Fibroblast of skin of abdomen (primary cell): Measurements from ENCODE around the gene AP2B1.
"Not testable (repeated sequence)": the region's sequence is repeated elsewhere in the genome, so short reads cannot be mapped to it uniquely, and the experiment has no call there.

Experiments used
- DNase-seq: peaks from one replicate; pipeline ENCODE4 v3.0.0-alpha.2; 2013

Gene AP2B1

DNA sequence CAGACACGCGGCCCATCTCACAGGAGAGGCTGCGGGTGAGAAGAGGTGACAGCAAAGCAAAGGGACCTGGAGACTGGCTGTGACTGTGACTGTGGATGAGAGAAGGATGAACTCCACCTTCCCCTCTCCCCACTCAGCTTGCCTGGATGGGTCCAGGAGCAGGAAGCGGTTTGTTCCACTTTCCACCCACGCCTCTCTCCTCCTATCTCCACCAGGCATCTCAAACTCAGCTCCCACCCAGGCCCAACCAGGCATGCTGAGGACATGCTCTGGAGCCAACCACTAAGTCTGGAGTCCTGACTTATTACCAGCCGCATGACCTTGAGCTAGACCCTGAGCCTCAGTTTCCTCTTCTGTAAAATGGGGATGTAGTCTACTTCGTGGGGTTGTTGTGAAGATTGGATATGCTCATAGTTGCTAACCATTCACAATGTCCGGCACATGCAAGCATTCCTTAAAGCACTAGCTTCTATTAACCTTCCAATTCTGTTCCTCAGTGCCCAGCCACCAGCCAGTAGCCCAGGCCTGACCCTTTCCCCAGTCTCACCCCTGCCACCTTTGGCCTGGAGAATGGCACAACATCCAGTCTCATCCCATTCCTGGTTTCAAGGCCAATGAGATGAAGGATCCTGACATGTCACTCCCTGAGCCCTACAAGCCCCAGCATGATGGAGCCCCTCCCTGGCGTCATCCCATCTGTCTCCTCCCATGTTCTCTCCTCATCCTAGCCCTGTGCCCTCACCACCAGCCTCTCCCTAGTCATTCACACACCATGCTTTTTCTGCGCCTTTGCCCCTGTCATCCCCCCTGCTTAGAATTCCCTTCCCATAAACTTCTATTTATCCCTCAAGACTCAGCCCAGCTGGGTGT lies 163.6 kb downstream of the AP2B1 start:
- DNase-seq = no peak

DNA sequence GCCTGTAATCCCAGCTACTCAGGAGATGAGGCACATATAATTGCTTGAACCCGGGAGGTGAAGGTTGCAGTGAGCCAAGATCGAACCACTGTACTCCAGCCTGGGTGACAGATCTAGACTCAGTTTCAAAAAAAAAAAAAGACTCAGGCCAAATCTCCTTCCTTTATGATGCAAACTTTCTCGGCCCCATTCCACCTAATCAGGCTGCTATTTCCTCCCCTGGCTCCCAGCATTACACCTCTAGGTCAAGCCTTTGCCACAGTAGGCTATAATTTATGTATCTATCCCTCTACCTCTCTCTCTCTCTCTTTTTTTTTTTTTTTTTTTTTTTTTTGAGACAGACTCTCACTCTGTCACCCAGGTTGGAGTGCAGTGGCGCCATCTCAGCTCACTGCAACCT lies 164.4 kb downstream of the AP2B1 start:
- DNase-seq = not testable (repeated sequence)

DNA sequence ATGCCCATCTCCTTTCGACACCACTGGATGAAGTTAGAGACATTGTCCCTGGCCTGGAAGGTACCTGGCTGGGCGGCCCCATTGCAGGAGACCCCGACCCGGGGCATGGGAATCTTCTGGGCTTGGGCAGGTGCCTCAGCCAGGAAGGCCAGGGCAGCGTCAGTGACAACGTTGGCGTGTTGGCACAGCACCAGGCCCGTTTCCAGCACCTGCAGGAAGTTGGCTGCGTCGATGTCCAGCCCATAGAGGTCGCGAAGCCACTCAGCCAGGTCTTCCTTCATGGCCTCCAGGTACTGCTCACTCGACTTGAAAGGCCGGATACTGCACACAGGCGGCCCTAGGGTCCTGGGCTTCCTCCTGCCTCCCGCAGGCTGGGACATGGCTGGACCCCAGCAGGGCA lies 165.3 kb downstream of the AP2B1 start:
- no peak for DNase-seq

GRCh38 chr17:35752945-35753764 lies 166.0 kb downstream of the AP2B1 start, which contains the start of gene GAS2L2:
Gene GAS2L2, minus strand, starts transcription at chr17:35753239. Its CDS starts 389 bp downstream, at chr17:35752850.
- no peak for DNase-seq

- DNase-seq = no peak
These were observed 170.1 kb downstream of the AP2B1 start for GRCh38 chr17:35757243-35757642.

DNA sequence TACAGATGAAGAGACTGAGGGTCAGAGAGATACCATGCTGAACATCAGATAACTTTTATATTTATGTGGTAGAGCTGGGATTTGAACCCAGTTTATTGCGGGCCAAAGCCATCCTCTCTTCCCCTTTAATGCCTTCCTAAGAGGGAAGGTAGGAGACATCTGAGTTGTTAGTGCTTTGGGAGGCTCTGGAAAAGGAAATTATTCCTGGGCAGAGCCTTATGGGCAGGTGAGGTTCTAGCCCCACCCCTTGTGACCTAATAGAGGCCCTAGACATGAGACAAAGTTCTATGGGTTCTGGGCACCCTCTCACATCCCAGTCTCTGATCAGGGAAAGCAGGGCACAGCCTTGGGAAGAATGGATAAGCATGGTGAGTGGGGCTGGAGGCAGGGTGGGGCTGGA lies 173.5 kb downstream of the AP2B1 start, which contains the start of gene C17orf50:
Gene C17orf50 (plus strand): TSS at position 301 of the 400 bp plus-strand sequence. CDS start 55 bp downstream, at position 356.
- DNase-seq = no peak

GRCh38 chr17:35761601-35762000 lies 174.5 kb downstream of the AP2B1 start:
- no peak for DNase-seq

DNA sequence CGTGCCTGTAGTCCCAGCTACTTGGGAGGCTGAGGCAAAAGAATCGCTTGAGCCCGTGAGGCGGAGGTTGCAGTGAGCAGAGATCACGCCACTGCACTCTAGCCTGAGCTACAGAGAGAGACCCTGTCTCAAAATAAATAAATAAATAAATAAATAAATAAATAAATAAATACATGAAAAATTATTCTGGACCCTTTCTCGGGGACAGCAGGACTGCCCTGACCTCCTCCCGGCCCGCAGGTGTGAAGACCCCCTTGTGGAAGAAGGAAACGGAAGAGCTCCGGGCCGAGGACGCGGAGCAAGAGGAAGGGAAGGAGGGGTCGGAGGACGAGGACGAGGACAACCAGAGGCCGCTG lies 176.6 kb downstream of the AP2B1 start:
- DNase-seq = no peak

DNA sequence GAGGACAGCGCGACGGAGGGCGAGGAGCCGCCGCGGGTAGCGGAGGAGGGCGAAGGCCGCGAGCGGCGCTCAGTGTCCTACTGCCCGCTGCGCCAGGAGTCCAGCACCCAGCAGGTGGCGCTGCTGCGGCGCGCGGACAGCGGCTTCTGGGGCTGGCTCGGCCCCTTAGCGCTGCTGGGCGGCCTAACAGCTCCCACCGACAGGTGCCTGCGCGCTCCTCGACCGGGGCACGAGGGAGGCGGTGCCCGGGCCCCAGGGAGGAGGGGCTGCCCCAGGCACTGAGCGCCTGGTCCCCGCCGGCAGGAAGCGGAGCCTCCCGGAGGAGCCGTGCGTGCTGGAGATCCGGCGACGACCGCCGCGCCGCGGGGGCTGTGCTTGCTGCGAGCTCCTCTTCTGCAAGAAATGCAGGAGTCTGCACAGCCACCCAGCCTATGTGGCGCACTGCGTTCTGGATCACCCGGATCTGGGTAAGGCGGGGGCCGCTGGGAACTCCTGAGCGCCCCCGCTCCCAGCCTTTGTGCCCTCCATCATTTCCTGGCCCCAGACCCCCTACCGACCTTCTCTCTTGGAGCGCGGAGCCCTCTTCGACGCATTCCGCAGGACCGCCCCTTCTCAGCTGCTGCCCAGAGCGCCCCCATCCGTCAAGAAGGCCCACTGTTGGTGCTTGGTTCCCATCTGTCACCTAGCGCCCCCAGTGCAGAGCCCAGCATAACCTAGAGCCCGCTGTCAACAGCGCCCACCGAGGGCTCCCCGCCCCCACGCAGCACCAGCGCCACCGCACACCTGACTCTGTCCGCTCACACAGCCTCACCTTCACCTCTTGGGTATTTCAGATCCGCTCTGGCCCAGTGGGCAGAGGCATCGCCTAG lies 177.2 kb downstream of the AP2B1 start:
- DNase-seq = peak; percentile 67

GRCh38 chr17:35765086-35765710 lies 178.1 kb downstream of the AP2B1 start:
- DNase-seq = peak; percentile 45

- no peak for DNase-seq
These were observed 178.8 kb downstream of the AP2B1 start for GRCh38 chr17:35765756-35766488.

GRCh38 chr17:35766489-35766877 lies 179.4 kb downstream of the AP2B1 start:
- DNase-seq = no peak

DNA sequence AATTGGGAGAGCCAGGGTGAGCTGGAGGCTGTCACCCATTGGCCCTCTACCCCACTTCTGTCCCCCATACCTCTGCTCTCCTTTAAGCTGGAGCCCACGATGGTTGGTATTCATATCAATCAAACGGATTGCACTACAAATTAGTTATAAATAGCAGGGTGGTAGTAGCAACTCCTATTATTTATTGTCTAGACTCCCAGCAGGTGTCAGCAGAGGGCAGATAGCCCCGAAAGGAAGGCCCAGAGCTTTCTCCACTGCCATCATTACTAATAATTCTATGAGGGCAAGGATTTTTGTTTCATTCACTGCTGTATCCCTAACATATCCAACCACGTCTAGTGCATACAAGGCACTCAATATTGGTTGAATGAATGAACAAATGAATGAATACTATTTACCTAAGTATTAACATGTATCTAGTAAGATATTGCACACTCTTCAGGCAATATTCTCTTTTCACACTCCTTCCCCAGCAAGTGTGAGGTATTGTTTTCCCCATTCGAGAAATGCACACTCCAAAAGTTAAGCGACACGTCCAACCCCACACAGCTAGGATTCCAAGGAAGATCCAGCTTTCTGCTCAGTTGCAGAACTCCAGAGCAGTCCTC lies 179.9 kb downstream of the AP2B1 start:
- peak; percentile 35 for DNase-seq

GRCh38 chr17:35768797-35769196 lies 181.7 kb downstream of the AP2B1 start:
- DNase-seq = no peak

DNA sequence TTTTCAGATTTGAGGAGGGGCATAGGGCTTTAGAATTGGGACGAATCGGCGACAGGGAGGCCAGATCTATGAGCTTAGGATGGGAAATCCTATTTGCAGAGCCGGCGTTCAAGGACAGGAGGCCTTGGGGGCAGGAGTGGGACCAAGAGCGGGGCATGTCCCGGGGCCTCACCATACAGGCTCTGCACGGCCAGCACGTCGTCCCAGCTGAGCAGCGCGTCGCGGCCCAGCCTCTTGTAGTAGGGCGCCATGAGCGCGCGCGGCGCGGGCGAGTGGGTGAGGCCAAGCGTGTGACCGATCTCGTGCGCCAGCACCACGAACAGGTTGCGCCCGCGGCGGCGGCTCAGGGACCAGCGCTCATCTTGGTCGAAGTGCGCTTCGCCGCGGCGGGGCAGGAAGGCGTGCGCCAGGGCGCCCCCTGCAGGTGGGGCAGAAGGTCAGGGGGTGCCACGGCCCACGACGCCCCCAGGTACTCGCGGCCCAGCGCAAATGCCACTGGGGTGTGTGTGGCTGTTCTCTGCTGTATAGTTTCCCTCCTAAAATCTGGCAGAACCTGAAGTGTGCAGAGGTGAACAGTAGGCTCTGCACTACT lies 182.9 kb downstream of the AP2B1 start:
- no peak for DNase-seq

DNA sequence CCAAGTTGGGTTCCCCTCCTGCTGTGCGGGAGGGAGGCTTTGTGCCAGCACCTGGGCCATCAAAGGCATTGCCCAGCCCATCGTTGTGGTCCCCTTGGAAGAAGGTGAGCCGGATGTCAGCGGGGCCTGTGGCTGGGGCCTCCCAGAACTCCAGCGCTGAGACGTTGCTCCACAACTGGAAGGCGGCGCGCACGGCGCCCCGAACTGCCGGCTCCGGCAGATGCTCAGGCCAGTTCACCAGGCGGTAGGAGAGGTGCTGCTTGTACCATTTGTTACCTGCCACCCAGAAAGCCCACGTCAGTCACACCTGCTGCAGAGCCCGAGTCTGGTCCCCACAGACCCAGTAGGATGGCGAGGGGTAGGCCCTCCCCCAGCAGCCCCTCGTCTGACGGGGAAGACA lies 186.0 kb downstream of the AP2B1 start:
- DNase-seq = no peak

GRCh38 chr17:35773679-35774425 lies 186.7 kb downstream of the AP2B1 start:
- no peak for DNase-seq

GRCh38 chr17:35774499-35774898 lies 187.4 kb downstream of the AP2B1 start:
- peak; percentile 44 for DNase-seq

- no peak for DNase-seq
These were observed 187.9 kb downstream of the AP2B1 start for GRCh38 chr17:35775039-35775438.

GRCh38 chr17:35775583-35775982 lies 188.5 kb downstream of the AP2B1 start:
- no peak for DNase-seq
